NCI-H510A treated with DMSO at 0.1 percent for 48 hours (cell line): Measurements from ENCODE around the gene ZFP62.
A peak's percentile ranks its signal among the peaks of the same experiment; 100 is the strongest.
"Not testable (repeated sequence)": the region's sequence is repeated elsewhere in the genome, so short reads cannot be mapped to it uniquely, and the experiment has no call there.

Experiments used
- DNase-seq: peaks from one replicate; lab custom pipeline; 2025; lab: John Stamatoyannopoulos, UW

Gene ZFP62

DNA sequence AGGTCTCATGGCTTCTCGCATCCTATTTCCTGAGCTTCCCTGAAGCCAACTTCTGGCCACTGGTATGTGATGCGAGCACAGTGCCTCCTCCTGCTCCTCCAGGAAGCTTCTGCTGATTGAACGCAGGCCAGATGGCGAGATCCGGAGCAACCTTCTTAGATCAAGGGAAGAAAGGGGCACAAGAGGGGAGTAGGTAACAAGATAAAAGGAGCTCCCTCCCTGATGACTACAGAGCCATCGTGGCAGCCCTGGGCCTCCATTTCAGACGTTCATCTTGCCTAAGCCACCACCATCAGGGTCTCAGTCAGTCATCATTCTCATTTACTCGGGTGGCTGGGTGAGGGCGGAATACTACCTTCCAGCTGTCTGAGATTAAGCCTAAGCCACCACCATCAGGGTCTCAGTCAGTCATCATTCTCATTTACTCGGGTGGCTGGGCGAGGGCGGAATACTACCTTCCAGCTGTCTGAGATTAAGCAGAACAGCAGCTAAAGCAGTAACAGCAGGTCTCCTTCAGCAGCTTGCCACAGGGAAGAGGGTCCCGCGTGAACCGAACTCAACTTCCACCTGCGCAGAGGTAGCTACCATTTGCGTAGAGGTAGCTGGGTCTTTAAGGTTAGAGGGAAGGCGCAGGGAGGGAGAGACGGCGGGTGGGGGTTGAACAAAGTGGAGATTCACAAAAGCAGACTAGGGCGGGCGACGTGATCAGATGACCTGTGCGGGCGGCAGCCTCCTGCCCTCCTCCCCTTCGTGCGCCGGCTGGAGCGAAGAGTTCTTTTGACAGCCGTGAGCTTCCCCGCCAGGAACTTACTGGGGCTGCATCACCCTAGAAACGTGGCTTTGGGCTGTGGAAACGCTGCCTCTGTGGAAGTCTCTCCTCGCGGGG, 30.6 kb downstream of the ZFP62 start:
- DNase-seq = peak; percentile 6

DNA sequence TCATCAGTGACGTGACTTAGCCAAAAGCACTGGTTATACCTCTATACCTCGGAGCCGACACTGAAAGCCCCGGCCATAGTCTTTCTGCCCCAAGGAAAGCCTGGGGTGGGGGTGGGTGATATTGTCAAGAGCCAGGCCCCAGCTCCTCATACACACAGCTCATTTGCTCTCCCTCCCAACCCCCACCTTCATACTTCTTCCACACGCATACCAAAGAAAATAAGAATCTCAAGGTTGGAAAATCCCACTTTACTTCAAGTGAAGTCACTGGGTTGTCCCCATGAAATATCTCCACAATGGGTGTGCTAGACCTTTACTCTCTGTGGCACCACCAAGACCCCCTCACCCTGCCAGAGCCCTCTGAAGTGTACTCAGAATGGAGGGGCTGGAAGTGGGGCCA, 31.4 kb downstream of the ZFP62 start:
- DNase-seq = no peak

DNA sequence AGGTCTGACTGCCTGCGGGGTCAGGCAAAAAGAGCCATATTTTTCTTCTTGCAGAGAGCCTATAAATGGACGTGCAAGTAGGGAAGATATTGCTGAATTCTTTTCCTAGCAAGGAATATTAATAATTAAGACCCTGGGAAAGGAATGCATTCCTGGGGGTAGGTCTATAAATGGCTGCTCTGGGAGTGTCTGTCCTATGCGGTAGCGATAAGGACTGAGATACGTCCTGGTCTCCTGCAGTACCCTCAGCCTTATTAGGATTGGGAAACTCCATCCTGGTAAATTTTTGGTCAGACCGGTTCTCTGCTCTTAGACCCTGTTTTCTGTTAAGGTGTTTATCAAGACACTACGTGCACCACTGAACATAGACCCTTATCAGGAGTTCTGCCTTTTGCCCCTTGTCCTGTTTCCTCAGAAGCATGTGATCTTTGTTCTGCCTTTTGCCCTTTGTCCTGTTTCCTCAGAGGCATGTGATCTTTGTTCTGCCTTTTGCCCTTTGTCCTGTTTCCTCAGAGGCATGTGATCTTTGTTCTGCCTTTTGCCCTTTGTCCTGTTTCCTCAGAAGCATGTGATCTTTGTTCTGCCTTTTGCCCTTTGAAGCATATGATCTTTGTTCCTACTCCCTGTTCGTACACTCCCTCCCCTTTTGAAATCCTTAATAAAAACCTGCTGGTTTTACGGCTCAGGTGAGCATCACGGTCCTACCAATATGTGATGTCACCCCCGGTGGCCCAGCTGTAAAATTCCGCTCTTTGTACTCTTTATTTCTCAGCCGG, 32.1 kb downstream of the ZFP62 start:
- DNase-seq = not testable (repeated sequence)

DNA sequence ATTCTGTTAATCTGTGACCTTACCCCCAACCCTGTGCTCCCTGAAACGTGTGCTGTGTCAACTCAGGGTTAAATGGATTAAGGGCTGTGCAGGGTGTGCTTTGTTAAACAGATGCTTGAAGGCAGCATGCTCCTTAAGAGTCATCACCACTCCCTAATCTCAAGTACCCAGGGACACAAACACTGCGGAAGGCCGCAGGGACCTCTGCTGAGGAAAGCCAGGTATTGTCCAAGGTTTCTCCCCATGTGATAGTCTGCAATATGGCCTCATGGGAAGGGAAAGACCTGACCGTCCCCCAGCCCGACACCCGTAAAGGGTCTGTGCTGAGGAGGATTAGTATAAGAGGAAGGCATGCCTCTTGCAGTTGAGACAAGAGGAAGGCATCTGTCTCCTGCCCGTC, 33.7 kb downstream of the ZFP62 start:
- DNase-seq = not testable (repeated sequence)

DNA sequence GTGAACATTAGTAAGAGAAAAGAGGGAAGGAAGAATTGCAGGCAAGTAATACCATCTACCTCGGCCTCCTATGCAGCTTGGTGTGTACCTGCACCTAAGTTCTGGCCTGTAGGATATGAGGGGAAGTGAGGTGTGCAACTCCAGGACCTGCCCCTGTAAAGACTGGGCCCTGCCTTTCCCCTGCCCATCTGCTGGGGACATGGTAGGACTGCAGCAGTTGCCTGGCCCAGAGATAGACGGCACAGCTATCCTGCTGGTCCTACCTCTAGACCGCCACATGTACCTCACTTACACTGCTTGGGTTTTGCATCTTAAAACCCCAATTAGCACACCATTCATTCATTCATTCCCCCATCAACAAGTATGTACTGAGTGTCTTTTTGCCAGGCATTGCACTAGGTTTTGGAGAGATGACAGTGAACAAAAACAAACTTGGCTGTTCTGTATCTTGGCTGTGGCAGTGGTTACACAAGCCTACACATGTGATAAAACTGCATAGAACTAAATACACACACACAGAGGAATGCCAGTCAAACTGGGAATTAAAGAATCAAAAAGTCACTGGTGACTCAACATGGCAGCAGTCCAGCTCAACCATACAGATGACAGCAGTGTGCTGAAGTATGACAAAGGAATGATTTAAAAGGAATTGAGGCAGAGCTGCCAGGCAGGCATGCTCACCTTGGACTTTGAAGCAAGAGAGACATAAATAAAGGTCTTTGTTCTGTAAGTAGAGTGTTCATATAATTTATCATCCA, 35.1 kb downstream of the ZFP62 start:
- DNase-seq = no peak

DNA sequence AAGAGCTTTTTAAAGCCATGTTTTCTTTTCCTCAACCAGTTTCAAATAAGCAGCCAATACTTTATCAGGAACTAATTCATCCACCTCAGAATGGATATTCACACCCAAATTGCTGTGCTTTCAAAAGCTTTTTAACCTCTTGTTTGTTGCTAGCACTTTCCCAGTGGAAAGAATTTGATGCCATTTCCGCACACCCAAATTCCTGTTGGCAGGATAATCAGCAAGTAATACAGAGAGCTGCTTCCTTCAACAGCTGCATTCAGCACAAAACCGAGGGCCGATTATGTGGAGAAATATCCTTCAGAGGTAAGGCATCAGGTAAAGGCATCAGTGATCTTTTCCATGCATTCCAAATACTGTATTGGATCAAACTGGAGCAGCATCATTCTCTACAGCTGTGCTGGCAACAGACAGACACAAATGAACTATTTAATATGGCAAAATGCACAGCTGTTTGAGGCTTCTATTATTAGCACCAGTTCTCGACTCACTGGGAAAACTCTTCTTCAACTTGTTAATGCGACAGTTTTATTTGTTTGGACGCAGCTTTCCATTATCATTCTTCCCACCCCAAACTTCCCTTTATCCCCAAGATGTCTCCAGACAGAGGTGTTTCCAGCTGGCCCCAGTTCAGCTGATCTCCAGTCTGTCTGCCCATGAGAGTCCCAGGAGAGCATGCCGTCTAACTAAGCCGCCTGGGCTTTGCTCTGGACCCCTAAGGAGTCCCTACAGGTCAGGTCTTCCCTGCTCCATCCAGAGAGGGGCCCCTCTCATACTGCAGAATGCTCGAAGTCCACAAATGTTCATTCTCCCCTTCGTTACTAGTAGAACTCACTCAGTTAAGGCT, 36.2 kb downstream of the ZFP62 start:
- DNase-seq = no peak

DNA sequence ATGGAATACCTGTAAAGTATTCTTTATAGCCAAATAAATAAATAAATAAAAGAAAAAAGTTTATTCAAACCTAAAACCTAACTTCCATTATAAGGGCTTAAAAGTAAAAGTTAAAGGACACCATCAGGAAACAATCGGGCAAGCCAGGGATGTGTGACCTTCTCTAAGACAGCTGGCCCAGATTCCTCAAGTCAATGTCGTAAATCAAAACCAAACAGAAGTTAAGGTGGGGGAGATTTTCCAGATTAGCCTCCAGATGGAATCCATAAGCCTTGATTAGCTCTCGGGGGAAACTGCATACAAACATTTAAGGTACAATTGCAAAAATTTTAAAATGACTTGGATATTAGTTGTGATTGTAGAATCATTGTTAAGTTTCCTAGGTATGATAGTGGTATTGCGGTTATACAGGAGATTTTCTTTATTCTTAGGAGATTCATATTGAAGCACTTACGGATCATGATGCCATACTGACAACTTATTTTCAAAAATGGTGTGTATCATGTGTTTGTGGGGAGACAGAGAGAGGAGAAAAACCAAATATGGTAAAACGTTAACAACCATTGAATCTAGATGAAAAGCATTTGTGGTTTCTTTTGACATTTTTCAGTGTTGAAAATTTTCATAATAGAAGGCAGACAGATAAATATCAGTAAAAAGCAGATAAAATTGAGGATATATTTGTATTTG, 37.0 kb downstream of the ZFP62 start:
- no peak for DNase-seq

DNA sequence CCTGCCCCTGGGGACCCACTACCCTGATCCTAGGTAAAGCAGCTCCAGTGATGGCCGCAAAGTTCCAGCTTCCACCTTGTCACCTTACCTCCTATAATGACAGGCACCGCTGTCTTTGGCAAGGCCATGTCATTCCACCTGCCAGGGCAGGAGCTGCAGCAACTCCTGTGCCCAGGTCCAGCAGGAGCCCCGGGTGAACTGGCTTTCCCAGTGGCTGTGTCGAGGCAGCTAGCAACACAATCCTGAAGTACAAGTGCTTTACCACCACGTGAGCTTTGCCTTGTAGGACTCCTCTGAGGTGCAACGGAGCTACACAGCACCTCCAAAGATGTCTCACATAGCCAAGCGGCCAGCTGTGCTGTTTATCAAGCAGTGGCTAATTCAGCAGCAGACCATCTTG, 37.7 kb downstream of the ZFP62 start:
- no peak for DNase-seq

DNA sequence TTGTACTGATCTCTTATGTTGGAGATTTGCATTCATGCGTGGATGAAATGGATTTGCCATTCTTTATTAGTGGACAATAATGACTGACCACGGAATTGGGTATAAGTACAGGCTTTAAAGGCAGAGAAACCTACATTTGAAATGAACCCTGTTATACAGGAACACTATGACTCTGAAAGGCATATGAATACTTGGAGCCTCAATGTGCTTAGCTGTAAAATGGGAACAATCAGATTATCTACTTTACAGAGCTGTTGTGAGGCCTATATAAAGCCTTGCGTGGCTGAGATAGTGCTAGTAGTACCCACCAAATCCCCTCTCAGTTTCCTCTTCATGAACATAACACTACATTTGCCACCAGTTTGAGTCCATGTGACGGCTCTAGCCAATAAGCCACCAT, 39.5 kb downstream of the ZFP62 start:
- no peak for DNase-seq

DNA sequence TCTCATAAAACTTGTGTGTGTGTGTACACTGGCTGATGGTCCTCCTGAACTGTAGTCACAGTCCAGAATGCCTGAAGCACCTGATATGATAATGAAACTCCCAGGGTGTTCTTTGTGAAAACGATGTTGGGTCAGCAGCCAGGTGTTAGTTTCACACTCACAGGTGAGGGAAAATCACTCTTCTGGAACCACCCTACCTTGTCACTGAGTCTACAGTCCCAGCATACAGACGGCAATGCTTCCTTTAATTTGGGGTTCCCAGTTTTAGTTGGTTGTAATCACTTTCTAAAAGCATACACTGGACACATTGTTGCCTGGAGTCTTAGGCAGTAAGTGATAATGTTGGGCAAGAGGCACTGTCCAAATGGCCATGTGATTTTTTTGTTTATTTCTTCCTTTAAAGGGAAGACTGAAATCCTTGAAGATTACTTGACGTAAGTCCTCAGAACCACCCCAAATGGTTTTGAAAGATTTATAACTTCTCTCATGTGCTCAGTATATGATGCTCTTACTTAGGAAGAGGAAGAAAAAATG, 40.2 kb downstream of the ZFP62 start:
- DNase-seq = no peak

DNA sequence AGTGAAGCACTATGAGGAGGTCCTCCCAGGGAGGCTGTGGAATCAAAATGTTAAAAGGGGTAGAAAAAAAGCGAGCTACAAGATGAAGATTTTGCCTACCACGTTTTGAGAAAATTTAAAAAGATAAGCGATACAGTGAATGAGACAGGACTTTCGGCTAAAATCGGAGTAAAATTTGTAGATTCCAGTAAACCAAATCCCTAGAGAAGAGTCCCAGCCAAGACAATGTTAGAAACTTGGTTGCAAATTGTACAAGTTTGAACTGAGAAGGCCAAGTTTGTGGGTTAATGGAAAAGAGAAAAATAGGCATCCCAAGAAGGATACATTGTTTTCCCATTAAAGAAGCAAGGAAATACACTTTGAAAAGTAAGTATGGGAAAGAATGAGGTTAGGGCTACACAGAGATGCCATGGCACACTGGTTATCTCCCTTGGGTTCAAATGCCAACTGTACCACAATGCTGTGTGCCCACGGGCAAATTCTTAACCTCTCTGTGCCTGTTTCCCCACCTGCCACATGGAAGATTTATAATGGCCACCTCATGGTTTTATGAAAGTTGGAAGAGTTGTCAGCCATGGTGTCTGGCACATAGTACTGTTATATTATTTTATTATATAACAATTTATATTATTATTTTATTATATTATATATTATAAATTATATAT, 42.3 kb downstream of the ZFP62 start:
- DNase-seq = no peak

DNA sequence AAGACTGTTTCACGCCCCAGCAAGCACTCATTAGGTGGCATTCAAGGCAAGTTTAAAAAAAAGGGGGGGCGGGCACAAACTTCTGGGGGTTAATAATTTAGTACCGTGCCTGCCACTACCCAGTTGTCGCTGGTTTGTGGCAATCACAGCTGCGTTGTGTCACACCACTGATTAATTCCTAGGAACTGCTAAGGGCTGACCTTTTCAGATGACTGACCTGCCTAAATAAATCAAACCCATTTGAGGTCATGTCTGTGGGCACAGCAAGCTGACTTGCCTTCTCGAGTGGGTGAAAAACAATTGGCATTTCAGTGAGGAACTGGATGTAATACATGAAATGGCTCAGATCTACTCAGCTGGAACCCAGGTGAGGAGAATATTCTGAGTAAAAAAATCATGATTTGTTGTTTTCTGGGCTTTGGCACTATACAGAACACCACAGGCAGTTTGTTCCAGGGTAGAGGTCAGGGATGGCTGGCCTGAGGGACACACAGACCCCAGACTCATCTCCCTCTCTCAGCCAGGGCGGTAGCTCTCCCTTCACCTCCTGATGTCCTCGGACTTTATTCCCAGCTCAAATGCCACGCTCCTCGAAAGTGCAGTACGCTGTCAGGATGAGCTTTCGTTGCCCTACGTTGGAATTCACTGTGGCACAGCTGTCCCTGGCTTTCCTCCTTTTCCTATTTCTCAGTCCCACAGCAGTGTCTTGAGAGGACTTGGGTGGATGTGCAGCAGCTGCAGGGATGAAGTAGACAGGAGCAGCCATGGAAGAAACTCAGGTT, 43.0 kb downstream of the ZFP62 start:
- no peak for DNase-seq

DNA sequence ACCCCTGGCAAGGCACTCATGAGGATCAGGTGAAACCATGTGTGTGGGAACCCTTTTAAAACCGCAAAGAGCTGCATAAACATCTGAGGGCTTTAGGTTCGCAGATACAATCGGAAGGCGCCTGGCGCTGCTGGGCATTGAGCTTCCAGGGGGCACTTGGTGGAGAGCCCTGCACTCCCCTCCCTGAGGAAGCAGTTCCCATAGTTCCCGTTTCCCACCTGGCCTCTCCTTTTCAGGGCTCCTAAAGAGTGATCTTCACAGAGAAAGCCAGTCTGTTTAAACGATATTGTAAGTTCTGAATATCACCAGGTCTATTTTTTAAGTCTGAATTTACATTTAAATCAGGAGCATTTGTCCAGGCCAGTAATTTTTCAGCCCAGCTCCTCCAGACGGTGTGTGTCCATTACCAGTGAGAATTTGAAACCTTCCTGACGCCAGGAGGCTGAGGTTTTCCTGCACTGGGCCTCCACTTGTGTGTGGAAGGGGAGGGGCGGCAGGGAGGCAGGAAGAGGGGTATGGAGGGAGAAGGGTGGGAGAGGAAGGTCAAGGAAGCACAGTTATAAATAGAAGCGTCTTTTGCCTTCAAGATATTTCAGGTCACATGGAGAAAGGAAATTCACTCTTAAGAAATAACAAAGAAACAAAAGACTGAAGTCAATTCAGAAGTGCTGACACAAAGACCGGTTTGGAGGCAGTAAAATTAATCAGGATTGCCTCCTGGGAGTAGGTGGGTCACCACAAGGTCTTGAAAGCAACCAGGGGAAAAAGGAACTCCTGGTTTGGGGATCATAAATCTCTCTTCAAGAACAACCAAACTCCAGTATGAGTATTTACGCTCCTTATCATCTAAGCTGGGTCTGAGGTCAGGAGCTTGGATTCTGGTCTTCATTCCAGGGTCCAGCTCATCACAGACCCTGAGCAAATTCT, 44.2 kb downstream of the ZFP62 start:
- DNase-seq = peak; percentile 44

DNA sequence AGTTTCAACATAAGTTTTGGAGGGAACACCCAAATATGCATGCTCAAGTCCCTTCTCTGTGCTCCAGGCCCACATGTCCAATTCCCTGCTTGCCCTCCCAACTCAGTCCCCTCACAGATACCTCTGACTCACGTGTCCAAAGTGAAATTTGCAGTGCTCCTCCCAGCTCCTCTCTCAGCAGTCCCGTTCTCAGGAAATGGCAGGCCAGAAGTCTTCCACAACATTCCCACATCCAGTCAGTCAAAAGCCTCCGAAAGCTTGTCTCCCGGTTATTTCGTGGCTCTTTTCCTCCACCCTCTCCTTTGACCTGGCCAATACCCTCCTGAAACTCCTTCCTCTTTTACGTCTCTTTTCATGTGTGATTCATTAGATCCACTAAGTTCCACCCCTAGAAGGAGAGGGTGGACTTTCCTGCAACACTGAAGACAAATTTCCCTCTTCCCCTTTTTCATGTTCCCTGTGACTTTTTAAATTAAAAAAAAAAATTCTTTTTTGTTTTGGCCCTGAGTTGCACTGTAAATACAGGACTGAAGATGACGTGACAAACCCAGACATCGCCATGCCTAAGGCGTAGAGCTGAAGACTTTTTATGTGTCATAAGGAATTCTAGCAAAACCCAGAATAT, 45.7 kb downstream of the ZFP62 start:
- no peak for DNase-seq

DNA sequence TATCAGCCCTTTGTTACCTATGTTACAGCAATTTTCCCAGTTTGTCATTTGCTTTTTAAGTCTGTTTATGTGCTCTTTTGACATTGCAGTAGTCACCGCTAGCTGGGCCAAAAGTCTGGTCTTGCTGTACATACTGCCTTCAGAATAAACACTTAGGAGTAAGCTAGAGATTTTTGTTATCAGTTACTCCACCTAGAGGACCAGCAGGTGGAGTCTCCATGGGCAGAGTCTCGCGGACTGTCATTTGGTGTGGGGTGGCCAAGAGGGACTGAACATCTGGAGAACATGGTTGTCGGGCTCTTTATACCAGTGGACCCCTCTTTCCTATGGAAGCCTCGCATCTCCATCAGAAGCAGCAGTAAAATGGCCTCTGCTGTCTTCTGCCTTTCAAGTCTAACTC, 47.7 kb downstream of the ZFP62 start:
- DNase-seq = no peak

DNA sequence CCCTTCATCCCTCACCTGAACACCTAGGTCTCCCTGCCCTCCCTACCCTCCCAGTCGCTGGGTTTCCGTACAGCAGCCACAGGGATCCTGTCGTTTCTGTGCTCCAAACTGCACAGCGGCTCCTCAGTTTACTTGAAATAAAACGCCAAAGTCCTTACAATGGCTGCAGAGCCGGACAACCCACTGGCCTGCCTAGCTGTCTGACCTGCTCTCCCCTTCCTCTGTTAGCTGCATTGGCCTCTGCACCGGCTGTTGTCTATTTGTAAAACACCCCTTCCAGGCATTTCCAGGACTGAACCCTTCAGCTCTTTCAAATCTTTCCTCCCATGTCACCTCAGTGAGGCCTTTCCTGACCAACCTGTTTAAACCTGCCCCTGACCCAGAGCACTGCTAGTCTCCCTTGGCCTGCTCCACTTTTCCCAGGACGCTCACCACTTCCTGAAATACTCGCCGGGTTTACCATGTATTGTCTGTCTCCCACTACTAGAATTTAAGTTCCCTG, 49.4 kb downstream of the ZFP62 start:
- DNase-seq = no peak

DNA sequence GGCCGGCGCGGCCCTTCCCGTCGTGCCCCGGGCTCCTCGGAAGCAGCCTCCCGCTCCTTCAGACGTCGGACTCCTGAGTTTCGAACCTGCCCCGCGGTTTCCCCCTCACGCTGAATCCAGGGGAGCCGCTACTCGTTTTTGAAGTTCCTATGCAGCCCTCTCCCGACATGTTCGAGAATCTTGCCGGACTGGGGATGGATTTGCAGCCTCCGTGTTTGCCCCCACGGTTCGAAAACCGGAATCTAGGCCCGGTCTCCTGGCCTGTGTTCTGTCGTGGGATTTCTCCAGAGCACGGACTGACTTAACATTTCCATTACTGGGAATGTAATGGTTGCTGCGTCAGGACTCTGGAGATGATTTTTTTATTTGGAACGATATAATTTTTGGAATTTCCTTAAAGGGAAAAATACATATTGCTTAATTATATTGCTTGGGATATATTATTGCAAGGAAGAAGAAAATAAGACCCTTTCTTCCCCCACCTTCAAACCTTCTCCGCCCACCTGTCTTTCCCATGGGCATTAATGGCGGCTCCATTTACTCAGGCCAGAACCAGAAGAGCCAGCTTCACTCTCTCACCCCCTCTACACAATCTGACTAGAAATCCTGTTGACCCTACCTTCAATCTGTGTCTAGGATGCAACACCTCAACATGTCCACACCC, 50.0 kb downstream of the ZFP62 start:
- DNase-seq = no peak
